ENCODE data around the gene MAD1L1.

- TF ChIP-seq POLR2A (IDR thresholded peaks at IDR 0.05; ENCODE audit: control extremely low read depth in 1 of 2, low read depth in 2 of 2, low read length in 2 of 2) (no peak), TAF1 (IDR thresholded peaks at IDR 0.05; ENCODE audit: low read depth, low read length) (no peak)
Measured at GRCh38 chr7:1938788-1939433, 293.8 kb downstream of the MAD1L1 start.
